Activated naive CD4-positive, alpha-beta T cell treated with anti-CD3 and anti-CD28 coated beads, Interleukin-2, amount 50 U/mL, for 72 hours (primary cell): ENCODE results near the gene GIT1. TPM values are rescaled to one million over a fixed set of nuclear protein-coding genes. Genes with fewer than 3 reads are reported as not detected.

Experiments used
- ATAC-seq, 2 donors: fragments of 150-1000 bp; cut with Tn5 transposase; 2 replicates each; pipeline ENCODE4 v1.10.0; 2021; ENCODE audit warnings: mild to moderate bottlenecking in 2 of 2, moderate library complexity in 2 of 2
- DNase-seq, 2 donors: peaks; one replicate each; pipeline ENCODE4 v3.0.0; 2021 to 2022; ENCODE audit warnings: low spot score in 2 of 2
- H3K27ac Mint-ChIP-seq, 2 donors: one replicate each; pipeline ENCODE4 v1.8.0; 2022; ENCODE audit warnings: mild to moderate bottlenecking in 2 of 2, mixed read lengths in 2 of 2
- H3K36me3 Mint-ChIP-seq, 2 donors: one replicate each; pipeline ENCODE4 v1.8.0; 2022; ENCODE audit warnings: mixed read lengths in 2 of 2
- H3K9me3 Mint-ChIP-seq, 2 donors: one replicate each; pipeline ENCODE4 v1.8.0; 2022; ENCODE audit warnings: mixed read lengths in 2 of 2
- total RNA-seq, 2 donors: library from RNA; stranded (reverse); gene quantifications; one replicate each; pipeline ENCODE4 v1.2.3, GENCODE V29; 2022

The GIT1 gene
- total RNA-seq, 2 donors from 2014 or later, result 49.8 to 67.8 TPM

GRCh38 chr17:29607557-29608195 lies 18.2 kb upstream of the GIT1 start:
- H3K27ac Mint-ChIP-seq, result no peak overlapping the region
- H3K9me3 Mint-ChIP-seq, result no peaks in the 10 kb centered on the region

GRCh38 chr17:29603109-29603674 lies 13.7 kb upstream of the GIT1 start:
- no peaks in the 10 kb centered on the region for H3K9me3 Mint-ChIP-seq
- H3K27ac Mint-ChIP-seq, result no peak overlapping the region
- ATAC-seq (no peak), DNase-seq (no peak)
- H3K36me3 Mint-ChIP-seq, result no peaks in the 10 kb centered on the region

More at GRCh38 chr17:29607557-29608195, 18.2 kb upstream of the GIT1 start:
- DNase-seq, result no peak
- no peaks in the 10 kb centered on the region for H3K36me3 Mint-ChIP-seq
- no peak for ATAC-seq

DNA sequence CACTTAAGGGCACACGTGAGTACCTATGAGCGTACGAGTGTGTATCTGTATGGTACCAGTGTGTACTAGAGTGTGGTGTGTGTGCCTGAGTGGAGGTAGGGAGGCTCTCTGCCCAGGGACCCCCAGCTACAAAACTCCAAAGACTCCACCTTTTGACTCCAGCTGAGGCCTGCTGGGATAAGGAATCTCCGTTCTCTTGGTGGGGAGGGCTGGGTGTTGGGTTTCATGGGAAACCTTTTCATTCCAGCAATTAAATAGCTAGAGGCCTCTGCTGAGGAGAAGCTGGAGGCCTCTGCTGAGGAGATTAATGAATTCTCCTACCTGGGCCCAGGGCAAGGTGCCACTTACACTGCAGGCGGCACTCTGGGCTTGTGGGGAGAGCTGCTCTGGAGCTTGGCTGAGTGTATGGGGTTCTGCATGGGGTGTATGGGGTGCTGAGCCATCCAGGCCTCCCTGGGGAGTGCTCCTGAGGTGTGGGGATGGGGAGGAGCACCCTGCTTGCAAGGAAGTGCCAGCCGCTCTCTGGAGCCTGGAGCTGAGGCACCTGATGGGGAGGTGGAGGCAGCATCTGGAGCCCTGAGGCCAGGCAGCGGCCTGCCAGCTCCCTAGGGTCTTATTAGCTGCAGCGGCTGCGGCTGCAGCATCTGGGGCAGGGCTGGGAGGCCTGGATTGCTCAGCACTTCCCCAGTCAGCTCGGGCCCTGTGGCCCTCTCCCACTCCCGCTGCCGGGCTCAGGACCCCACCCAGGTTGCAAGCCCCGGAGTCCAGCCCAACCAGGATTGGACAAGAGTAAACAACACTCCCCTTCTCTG lies 8.1 kb upstream of the GIT1 start:
- no peaks in the 10 kb centered on the region for H3K9me3 Mint-ChIP-seq
- ATAC-seq (no peak), DNase-seq (no peak)
- H3K27ac Mint-ChIP-seq, result no peak overlapping the region
- H3K36me3 Mint-ChIP-seq, result no peaks in the 10 kb centered on the region

- no peak for DNase-seq
- Mint-ChIP-seq H3K9me3 (no peaks in the 10 kb centered on the region), H3K27ac (no peak overlapping the region), H3K36me3 (no peaks in the 10 kb centered on the region)
- no peak for ATAC-seq
Measured at GRCh38 chr17:29596811-29597210, 7.4 kb upstream of the GIT1 start.

GRCh38 chr17:29595943-29596774 lies 6.7 kb upstream of the GIT1 start:
- H3K36me3 Mint-ChIP-seq, result no peaks in the 10 kb centered on the region
- H3K9me3 Mint-ChIP-seq, result no peaks in the 10 kb centered on the region
- no peak for ATAC-seq
- DNase-seq, result no peak
- H3K27ac Mint-ChIP-seq, result no peak overlapping the region

- no peaks in the 10 kb centered on the region for H3K36me3 Mint-ChIP-seq
- DNase-seq (no peak), ATAC-seq (no peak)
- no peak overlapping the region for H3K27ac Mint-ChIP-seq
- no peaks in the 10 kb centered on the region for H3K9me3 Mint-ChIP-seq
Measured at GRCh38 chr17:29595107-29595942, 5.9 kb upstream of the GIT1 start.

GRCh38 chr17:29594519-29595090 lies 5.2 kb upstream of the GIT1 start:
- Mint-ChIP-seq H3K27ac (no peak overlapping the region), H3K9me3 (no peaks in the 10 kb centered on the region), H3K36me3 (no peaks in the 10 kb centered on the region)
- no peak for DNase-seq
- no peak for ATAC-seq

GRCh38 chr17:29593591-29594518 lies 4.4 kb upstream of the GIT1 start:
- Mint-ChIP-seq H3K9me3 (no peaks in the 10 kb centered on the region), H3K36me3 (no peaks in the 10 kb centered on the region), H3K27ac (peak overlapping the region in 1 of 2 donors; percentile 29)
- DNase-seq (peak in 1 of 2 donors; percentile 45), ATAC-seq (peak in 1 of 2 donors; percentile 4)

- DNase-seq (peak in 1 of 2 donors; percentile 57), ATAC-seq (peak in 1 of 2 donors; percentile 16)
- Mint-ChIP-seq H3K36me3 (peaks cover 6 to 7% of the 10 kb centered on the region in 2 donors), H3K27ac (peak within 1 kb of the TSS in 1 of 2 donors; percentile 29), H3K9me3 (no peaks in the 10 kb centered on the region)
Measured at GRCh38 chr17:29592850-29593551, 3.6 kb upstream of the GIT1 start, which contains the start of gene ANKRD13B. Gene ANKRD13B (plus strand): TSS chr17:29593132. CDS start chr17:29593622, 490 bp downstream.

DNA sequence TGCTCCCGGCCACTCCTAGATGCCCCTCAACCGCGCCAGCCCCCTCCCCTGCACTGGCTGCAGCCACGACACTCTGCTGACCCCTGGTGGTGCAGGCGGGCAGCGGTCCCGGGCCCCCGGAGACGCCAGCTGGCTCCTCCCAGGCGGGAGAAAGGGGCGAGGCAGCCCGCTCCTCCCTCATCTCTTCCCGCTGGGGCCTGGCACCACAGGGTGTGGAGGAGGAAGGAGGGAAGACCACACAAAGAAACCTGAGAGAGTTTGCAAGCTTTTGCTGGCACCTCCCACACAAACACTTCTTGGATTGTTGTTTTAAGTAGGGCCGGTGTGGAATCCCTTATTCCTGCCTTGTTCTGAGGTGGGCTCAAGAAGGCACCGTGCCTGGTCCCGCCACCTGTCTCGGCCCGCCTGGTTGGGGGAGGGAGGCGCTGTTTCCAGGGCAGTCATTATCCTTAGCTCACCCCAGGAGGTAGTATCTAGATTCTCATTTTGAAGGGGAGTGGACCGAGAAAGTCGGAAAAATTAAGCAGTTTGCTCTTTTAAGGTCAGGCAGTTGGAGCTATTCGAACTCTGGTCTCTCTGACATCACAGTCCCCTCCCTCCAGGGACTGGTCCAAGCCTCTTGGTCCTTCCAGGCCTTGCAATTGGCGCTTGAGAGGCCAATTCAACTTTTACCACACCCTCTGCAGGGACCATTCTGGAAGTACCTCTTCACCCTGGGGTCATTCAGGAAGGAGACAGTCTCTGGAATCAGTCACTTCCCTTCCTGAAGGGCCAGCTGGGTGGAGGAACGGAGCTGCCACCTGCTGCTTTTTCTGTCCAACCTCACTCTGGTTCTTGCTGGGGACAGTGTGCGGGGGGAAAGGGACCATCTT lies 2.5 kb upstream of the GIT1 start:
- peak overlapping the region in 1 of 2 donors; percentile 44 for H3K27ac Mint-ChIP-seq
- DNase-seq (peak; percentile 82 to 94), ATAC-seq (peak; percentile 44 to 60)
- H3K9me3 Mint-ChIP-seq, result no peaks in the 10 kb centered on the region
- H3K36me3 Mint-ChIP-seq, result peaks cover 7 to 10% of the 10 kb centered on the region in 2 donors

DNA sequence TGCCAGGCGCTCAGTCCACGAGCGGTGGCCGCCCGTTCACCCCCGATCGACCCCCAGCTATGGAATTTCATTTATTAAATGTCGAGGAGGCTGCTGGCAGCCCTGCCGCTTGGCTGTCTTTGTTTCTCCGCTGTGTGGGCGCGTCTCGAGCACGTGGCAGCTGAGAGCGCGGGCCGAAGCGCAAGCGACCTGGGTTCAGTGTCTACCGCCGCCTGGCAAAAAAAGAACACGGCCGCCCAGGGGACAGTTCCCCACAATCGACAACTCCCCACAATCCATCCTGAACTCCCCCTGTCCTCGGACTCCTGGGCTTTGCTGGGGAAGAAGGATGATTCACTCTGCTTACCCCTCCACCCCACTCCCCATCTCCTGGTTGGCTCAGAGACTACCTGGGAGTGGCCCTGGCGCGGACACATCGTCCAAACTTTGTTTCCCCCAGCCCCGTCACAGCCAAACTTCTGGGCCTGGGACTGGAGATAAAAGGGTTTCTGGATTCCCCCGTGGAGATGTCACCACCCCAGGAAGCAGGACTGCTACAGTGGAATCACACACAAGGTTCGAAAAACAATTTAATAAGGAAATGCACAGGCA lies 1.8 kb upstream of the GIT1 start:
- Mint-ChIP-seq H3K36me3 (peaks cover 7 to 10% of the 10 kb centered on the region in 2 donors), H3K27ac (peak overlapping the region in 1 of 2 donors; percentile 44), H3K9me3 (no peaks in the 10 kb centered on the region)
- peak; percentile 34 to 36 for ATAC-seq
- peak in 1 of 2 donors; percentile 45 for DNase-seq

DNA sequence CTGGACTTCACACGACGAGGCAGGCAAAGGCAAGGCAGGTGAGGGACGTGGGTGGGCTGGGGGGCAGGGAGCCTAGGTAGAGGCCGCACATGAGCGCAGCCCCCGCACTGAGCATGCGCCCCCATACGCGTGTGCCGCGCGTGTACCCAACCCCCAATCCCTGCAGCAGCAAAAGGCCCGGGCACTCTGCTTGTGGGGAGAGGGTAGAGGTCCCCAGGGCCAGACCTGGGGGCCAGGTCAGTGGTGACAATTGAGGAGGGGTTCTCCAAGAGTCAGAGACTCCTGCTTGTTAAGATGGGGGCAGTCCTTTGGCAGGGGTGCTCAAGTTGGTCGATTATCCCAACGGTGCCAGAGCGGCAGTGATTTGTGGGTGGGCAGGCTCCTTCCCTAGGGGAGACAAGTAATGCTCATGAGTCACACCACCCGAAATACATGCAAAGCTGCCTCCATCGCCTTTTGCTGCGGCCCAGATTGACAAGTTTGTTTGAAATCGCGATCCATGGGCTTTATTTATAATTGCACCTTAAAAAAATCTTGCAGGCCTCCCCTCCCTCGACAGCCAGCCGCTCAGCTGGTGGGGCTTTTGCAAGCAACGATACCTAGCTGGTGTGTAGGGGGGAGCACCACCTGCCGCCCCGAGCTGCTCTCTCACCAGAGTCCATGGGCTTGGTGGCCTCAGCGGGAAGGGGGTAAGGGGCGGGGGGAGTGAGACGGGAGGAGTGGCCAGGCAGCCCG lies 1.1 kb upstream of the GIT1 start:
- H3K9me3 Mint-ChIP-seq, result no peaks in the 10 kb centered on the region
- H3K36me3 Mint-ChIP-seq, result peaks cover 7 to 10% of the 10 kb centered on the region in 2 donors
- DNase-seq (no peak), ATAC-seq (peak in 1 of 2 donors; percentile 9)
- peak overlapping the region in 1 of 2 donors; percentile 54 for H3K27ac Mint-ChIP-seq
